ENCODE measurements around the gene ZNF839. TPM values are rescaled to one million over a fixed set of nuclear protein-coding genes. Genes with fewer than 3 reads are reported as not detected.

The ZNF839 gene
- total RNA-seq, result 6.8 and 12.8 TPM in 2 replicates

DNA sequence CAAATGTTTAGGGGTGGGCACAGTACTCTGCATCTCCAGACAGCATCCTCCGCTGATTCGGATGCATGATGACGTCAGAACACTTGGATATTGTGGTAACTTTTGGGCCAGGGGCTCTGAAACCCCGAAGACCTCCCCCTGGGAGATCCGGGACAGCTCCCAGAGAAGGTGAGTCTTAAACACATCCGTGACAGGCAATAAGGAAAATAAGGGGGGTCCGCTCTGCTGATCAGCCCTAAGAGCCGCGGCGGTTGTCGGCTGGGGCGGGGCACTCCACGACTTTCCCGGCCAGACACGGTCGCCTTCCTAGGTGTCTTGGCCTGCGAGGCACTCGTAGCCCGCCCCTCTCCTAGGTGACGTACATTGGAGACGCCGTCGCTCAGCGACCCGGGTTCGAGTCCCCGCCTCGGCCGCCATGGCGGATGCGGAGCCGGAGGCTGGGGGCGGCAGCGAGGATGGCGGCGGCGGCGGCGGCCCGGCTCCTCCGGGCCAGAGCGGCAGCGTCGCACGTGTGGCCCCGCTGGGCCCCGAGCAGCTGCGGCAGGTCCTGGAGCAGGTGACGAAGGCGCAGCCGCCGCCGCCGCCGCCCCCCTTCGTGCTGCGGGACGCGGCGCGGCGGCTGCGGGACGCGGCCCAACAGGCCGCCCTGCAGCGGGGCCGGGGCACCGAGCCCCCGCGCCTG is at the start of gene ZNF839:
ZNF839 (plus strand) TSS at position 396 of the 682 bp plus-strand sequence; CDS start at position 416, 20 bp downstream.

DNA sequence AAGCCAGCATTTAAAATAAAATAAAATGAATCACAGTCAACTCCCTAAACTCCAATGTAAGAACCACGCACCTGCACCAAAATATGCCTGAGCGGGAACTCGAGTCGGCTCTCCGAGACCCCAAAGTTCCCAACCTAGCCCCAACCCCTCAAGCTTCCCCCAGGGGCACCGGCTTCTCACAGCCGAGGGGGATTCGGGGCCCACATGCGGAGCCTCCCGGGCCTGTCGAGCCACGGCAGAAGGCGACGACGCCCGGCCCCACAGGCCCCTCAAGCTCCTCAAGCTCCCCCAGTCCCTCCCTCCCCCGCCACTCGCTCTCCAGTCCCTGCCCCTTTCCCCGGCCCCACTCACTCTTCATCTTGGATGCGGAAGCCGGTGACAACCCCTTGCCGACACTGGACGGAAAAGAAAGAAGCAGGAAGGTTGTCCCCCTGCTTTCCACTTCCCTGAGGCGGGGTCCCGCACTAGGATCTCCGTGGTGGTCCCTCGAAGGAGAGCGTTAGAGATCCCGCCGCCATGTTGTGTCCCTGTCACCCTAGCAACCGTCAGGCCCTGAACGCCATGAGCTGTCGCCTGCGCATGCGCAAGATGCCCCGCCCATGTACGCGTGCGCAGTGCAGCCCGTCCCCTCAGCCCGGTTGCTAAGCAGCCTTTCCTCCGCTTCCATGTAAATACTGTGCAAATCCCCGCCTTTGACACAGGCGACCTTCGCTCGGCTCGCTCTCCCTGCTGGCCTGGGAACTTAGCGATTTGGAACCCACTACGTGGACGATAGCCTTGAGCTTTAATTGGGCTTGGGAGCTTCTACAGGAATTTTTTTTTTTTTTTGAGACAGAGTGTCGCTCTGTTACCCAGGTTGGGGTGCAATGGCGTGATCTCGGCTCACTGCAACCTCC is 14.7 kb upstream of the ZNF839 start, which contains the start of gene MOK:
MOK (minus strand) TSS at position 554 of the 896 bp plus-strand sequence; CDS start at position 358, 196 bp downstream.

DNA sequence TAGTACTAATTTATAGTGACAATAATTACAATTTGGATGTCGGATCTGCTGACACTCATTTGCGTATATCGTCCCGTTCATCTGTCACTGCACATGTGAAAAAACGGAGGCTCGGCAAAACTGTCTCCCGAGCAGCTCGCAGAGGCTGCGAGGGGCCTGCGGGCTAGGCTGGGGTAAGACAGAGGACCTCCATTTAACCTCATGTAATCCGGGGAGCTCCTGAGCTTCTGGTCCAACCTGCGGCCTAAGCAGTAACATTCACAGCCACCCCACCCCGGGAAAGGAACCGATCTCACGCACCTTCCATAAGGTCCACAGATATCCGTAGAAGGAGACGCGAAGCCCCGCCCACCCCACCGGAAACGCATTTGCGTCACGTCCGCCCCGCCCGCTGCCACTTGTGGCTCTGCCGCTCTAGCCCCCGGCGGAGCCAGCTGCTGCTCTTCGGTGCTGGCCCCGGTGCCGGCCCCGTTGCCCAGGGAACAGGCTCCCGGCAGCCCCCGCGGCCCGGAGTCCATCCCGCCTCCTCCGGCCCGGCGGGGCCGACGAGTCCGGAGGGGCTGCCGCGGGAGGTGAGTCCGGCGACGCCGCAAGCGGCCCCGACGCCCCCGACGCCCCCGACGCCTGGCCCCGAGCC is 43.1 kb downstream of the ZNF839 start, which contains the start of the genes CINP and TECPR2:
CINP (minus strand) TSS at position 346 of the 637 bp plus-strand sequence; CDS start at position 307, 39 bp downstream.
TECPR2 (plus strand) TSS at position 397 of the 637 bp plus-strand sequence. CDS start 13,781 bp downstream, outside the sequence.

Other genes starting within 250 kb of the ZNF839 start
- 317 and 669 TPM in 2 replicates for gene HSP90AA1, start 232.7 kb upstream of the ZNF839 start, total RNA-seq
- 13.9 and 18.2 TPM in 2 replicates for gene WDR20, start 179.8 kb upstream of the ZNF839 start, total RNA-seq
- 7.3 and 13.4 TPM in 2 replicates for gene MOK, start 14.6 kb upstream of the ZNF839 start, total RNA-seq
- 54.7 and 85.4 TPM in 2 replicates for gene CINP, start 43.1 kb downstream of the ZNF839 start, total RNA-seq
- gene TECPR2, start 43.2 kb downstream of the ZNF839 start, total RNA-seq, result 29.3 and 31.1 TPM in 2 replicates
- 29.7 and 44.3 TPM in 2 replicates for gene ANKRD9, start 190.0 kb downstream of the ZNF839 start, total RNA-seq